ENCODE measurements around the gene C1orf21. TPM values are rescaled to one million over a fixed set of nuclear protein-coding genes. Genes with fewer than 3 reads are reported as not detected.

Gene C1orf21
- total and polyA plus RNA-seq, 2 donors (not counting 3 experiments of a cell fraction or from before 2014, with no cell fraction given): 0.79 to 8.5 TPM

GRCh38 chr1:184567637-184568036 lies 180.8 kb downstream of the C1orf21 start:
- H3K36me3 ChIP-seq (ENCODE audit: control insufficient read depth in 2 of 2, extremely low read depth in 1 of 2, insufficient read depth in 2 of 2, low read length in 2 of 2): no peaks in the 10 kb centered on the region
- POLR2A ChIA-PET: no interaction called here
- H3K4me1 ChIP-seq (ENCODE audit: control insufficient read depth, extremely low read depth, insufficient read depth, low read length): no peaks in the 10 kb centered on the region
- dilution Hi-C loops (cut with MboI; ENCODE audit: extremely low pct_ligation_motif_present, low sequenced_read_pairs): no loop called here
- no peak for FAIRE-seq
- H3K9ac ChIP-seq (replicated peaks; ENCODE audit: extremely low read depth, insufficient read depth, low read length): no peak overlapping the region
- no peak overlapping the region for H3K4me2 ChIP-seq (ENCODE audit: insufficient read depth, low read length)
- no peaks in the 10 kb centered on the region for H3K9me3 ChIP-seq (replicated peaks; ENCODE audit: control insufficient read depth, insufficient read depth, low read length)
- no TSS peak for BruUV-seq (replicated peaks)
- no peak overlapping the region for H3K27ac ChIP-seq (ENCODE audit: insufficient read depth, low read depth, low read length)
- no peaks in the 10 kb centered on the region for H4K20me1 ChIP-seq (replicated peaks; ENCODE audit: control insufficient read depth, extremely low read depth, insufficient read depth, low read length)
- CTCF ChIA-PET: interaction anchor here (1.8 kb wide), 1 partner anchor 96 kb away, joined by 7 read pairs; no protein-coding TSS in a partner anchor
- TF ChIP-seq MYC (IDR thresholded peaks at IDR 0.05; ENCODE audit: low read depth, low read length) (no peak), EZH2 (IDR thresholded peaks at IDR 0.05; ENCODE audit: borderline replicate concordance, low read depth, low read length, severe bottlenecking) (no peak)
- peaks cover 0 to 2% of the 10 kb centered on the region in 2 experiments for H3K27me3 ChIP-seq (ENCODE audit: control insufficient read depth in 2 of 2, insufficient read depth in 2 of 2, low read length in 2 of 2)
- H3K9me1 ChIP-seq (replicated peaks; ENCODE audit: control insufficient read depth, extremely low read depth, insufficient read depth, low read length): no peaks in the 10 kb centered on the region
- no peak overlapping the region for H3K4me3 ChIP-seq (replicated peaks in 1 of 3; ENCODE audit: insufficient read depth in 1 of 3, low read depth in 1 of 3, low read length in 3 of 3)
- intact Hi-C loops (cut with micrococcal nuclease): no loop called here
- no peaks in the 10 kb centered on the region for H3K79me2 ChIP-seq (ENCODE audit: control insufficient read depth, insufficient read depth, low read length)
- H2AFZ ChIP-seq (ENCODE audit: low read depth, low read length): no peak overlapping the region
- DNase-seq (ENCODE audit: low read depth, low spot score): no peak

- dilution Hi-C loops (cut with MboI; ENCODE audit: extremely low pct_ligation_motif_present, low sequenced_read_pairs): no loop called here
- Histone ChIP-seq H3K4me1 (ENCODE audit: control insufficient read depth, extremely low read depth, insufficient read depth, low read length) (no peaks in the 10 kb centered on the region), H2AFZ (ENCODE audit: low read depth, low read length) (no peak overlapping the region), H3K4me2 (ENCODE audit: insufficient read depth, low read length) (no peak overlapping the region), H4K20me1 (replicated peaks; ENCODE audit: control insufficient read depth, extremely low read depth, insufficient read depth, low read length) (no peaks in the 10 kb centered on the region), H3K9ac (replicated peaks; ENCODE audit: extremely low read depth, insufficient read depth, low read length) (no peak overlapping the region), H3K9me1 (replicated peaks; ENCODE audit: control insufficient read depth, extremely low read depth, insufficient read depth, low read length) (no peaks in the 10 kb centered on the region), H3K9me3 (replicated peaks; ENCODE audit: control insufficient read depth, insufficient read depth, low read length) (no peaks in the 10 kb centered on the region), H3K36me3 (ENCODE audit: control insufficient read depth in 2 of 2, extremely low read depth in 1 of 2, insufficient read depth in 2 of 2, low read length in 2 of 2) (no peaks in the 10 kb centered on the region), H3K27me3 (ENCODE audit: control insufficient read depth in 2 of 2, insufficient read depth in 2 of 2, low read length in 2 of 2) (peaks cover 0 to 2% of the 10 kb centered on the region in 2 experiments), H3K4me3 (replicated peaks in 1 of 3; ENCODE audit: insufficient read depth in 1 of 3, low read depth in 1 of 3, low read length in 3 of 3) (no peak overlapping the region), H3K27ac (ENCODE audit: insufficient read depth, low read depth, low read length) (no peak overlapping the region), H3K79me2 (ENCODE audit: control insufficient read depth, insufficient read depth, low read length) (no peaks in the 10 kb centered on the region)
- no TSS peak for BruUV-seq (replicated peaks)
- TF ChIP-seq MYC (IDR thresholded peaks at IDR 0.05; ENCODE audit: low read depth, low read length) (no peak), POLR2AphosphoS5 (IDR thresholded peaks at IDR 0.05; ENCODE audit: insufficient read depth, low read depth, low read length) (no peak), CTCF (IDR thresholded peaks at IDR 0.05; ENCODE audit: extremely low read depth in 1 of 2, insufficient read depth in 1 of 2, low read depth in 1 of 2, low read length in 2 of 2) (no peak), POLR2A (IDR thresholded peaks at IDR 0.05; ENCODE audit: low read depth, low read length) (no peak), GATA2 (IDR thresholded peaks at IDR 0.05; ENCODE audit: insufficient read depth, insufficient read length, low read depth, low read length) (no peak), FOS (IDR thresholded peaks at IDR 0.05; ENCODE audit: borderline replicate concordance, insufficient read depth, low read length) (no peak)
- TF ChIP-seq, protein P1, sequence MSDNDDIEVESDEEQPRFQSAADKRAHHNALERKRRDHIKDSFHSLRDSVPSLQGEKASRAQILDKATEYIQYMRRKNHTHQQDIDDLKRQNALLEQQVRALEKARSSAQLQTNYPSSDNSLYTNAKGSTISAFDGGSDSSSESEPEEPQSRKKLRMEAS (IDR thresholded peaks at IDR 0.05; ENCODE audit: insufficient read depth, insufficient read length): no peak
- DNase-seq (ENCODE audit: low read depth, low spot score) (no peak), FAIRE-seq (no peak)
- ChIA-PET CTCF (interaction anchor here (0.9 kb wide), 1 partner anchor 54 kb away, joined by 3 read pairs; no protein-coding TSS in a partner anchor), POLR2A (no interaction called here)
- intact Hi-C loops (cut with micrococcal nuclease): no loop called here
Measured at GRCh38 chr1:184568148-184568547, 181.3 kb downstream of the C1orf21 start.
